ENCODE measurements around the gene PSMB5. TPM values are rescaled to one million over a fixed set of nuclear protein-coding genes. Genes with fewer than 3 reads are reported as not detected.

Gene PSMB5
- polyA plus RNA-seq, 2 donors: 35.1 to 136 TPM

DNA sequence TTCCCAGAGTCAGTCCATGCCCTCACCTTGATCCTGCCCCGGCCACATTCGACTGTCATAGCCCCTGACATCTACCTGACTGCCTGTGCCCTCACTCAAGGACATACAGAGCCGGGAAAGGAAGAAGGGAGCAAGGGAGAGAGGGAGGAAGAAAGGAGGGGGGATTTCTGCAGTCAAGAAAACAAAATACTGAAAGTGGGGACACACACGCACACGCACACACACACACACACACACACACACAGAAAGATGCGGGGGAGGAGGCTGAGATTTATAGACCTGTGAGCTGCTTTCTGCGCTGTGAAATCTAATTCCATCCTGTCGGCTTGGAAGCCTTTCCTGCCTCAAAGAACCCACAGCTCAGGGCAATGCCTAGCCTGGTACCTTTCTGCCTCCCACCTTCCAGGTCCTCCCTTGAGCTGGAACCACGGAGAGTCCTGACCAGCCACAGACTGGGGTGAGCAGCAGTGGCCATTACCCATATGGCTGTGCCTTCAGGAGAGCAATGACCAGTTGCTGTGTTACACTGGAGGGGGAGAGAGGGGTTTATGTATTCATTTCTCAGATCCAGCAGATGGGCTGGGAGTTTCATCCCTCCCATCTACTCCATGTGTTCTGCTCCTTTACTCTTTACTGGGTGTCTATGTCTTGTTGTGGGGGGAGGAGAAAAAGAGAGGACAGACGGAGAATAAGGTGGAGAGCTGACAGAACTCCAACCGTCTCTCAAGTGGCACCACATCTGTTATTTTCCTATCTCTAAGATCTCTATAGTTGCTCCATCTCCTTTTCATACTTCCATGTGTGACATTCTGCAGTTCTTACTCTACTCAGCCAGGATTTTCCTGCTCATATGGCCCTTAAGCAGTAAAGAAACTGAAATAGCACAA is 37.7 kb downstream of the PSMB5 start:
- no peak overlapping the region for H3K27ac ChIP-seq (ENCODE audit: low read depth in 2 of 2, low read length in 1 of 2)
- no peak overlapping the region for H3K4me3 ChIP-seq (ENCODE audit: low read depth in 1 of 2, low read length in 2 of 2)
- WGBS, 2 donors: 79% methylated on average over 10 to 11 of the region's 11 CpGs
- no peaks in the 10 kb centered on the region for H3K4me1 ChIP-seq (ENCODE audit: control insufficient read depth in 2 of 2, insufficient read depth in 2 of 2, low read length in 1 of 2)
- no peaks in the 10 kb centered on the region for H3K27me3 ChIP-seq (ENCODE audit: control insufficient read depth in 1 of 2, insufficient read depth in 2 of 2, low read length in 2 of 2)
- no peaks in the 10 kb centered on the region for H3K9me3 ChIP-seq (ENCODE audit: control insufficient read depth in 2 of 2, insufficient read depth in 1 of 2, low read depth in 1 of 2, low read length in 1 of 2)
- H3K36me3 ChIP-seq (ENCODE audit: control insufficient read depth in 2 of 2, insufficient read depth in 2 of 2, low read length in 1 of 2): no peaks in the 10 kb centered on the region

DNA sequence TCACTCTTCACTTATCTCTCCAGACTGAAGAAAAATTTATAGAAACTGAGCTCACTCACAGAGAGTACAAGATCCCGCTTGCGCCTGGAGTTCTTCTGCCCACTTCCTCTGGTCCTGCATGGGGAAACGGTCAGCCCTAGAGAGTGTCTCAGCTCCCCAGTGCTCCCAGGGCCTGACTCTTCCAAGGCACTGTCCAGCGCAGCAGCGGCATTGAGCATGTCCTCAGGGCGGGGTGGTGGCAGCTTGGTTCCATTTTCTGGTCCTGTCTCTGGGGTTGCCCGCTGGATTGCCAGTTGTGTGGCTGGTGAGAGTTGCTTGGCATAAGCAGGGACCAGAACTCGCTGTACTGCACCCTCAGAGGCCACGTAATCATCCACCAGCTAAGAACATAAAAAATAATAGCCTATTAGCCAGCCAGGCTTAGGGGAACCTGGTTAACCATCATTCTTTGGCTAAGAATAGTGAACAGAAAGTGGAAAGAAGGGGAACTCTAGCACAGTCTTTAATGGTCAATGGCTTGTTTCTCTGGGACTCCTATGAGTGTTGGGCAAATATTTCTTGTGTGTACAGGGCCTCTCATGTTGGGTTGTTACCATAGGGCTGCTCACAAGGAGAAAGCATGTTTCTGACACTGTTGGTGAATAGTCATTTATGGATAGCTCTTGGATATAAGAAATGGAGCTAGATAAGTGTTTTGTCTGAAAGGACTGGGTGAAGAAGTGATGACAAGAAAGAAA is 38.6 kb downstream of the PSMB5 start:
- 89% methylated on average over 9 of the region's 9 CpGs for WGBS, 2 donors
- H3K4me1 ChIP-seq (ENCODE audit: control insufficient read depth in 2 of 2, insufficient read depth in 2 of 2, low read length in 1 of 2): no peaks in the 10 kb centered on the region
- no peaks in the 10 kb centered on the region for H3K36me3 ChIP-seq (ENCODE audit: control insufficient read depth in 2 of 2, insufficient read depth in 2 of 2, low read length in 1 of 2)
- no peaks in the 10 kb centered on the region for H3K27me3 ChIP-seq (ENCODE audit: control insufficient read depth in 1 of 2, insufficient read depth in 2 of 2, low read length in 2 of 2)
- H3K9me3 ChIP-seq (ENCODE audit: control insufficient read depth in 2 of 2, insufficient read depth in 1 of 2, low read depth in 1 of 2, low read length in 1 of 2): no peaks in the 10 kb centered on the region
- H3K4me3 ChIP-seq (ENCODE audit: low read depth in 1 of 2, low read length in 2 of 2): no peak overlapping the region
- no peak overlapping the region for H3K27ac ChIP-seq (ENCODE audit: low read depth in 2 of 2, low read length in 1 of 2)

DNA sequence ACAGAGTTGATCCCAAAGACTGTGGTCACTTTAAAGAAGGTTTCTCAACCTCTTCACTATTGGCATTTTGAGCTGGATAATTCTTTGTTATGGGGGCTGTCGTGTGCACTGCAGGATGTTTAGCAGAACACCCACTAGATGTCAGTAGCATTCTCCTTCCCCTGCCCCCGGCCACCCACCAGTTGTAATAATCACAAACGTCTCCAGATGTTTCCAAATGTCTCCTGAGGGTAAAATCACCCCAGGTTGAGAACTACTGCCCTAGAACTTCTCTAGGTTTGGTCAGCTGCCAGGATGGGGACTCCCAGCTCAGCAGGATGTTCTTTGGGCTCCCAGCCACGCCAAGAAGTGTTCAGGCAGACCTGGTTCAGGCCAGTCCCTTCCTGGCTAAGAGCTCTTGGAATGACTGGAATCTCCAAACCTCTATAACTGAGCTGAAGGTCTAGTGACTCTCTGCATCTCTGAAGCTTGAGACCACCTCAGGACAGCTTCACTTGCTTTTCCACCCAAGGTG is 39.9 kb downstream of the PSMB5 start:
- no peak overlapping the region for H3K27ac ChIP-seq (ENCODE audit: low read depth in 2 of 2, low read length in 1 of 2)
- no peaks in the 10 kb centered on the region for H3K27me3 ChIP-seq (ENCODE audit: control insufficient read depth in 1 of 2, insufficient read depth in 2 of 2, low read length in 2 of 2)
- H3K36me3 ChIP-seq (ENCODE audit: control insufficient read depth in 2 of 2, insufficient read depth in 2 of 2, low read length in 1 of 2): no peaks in the 10 kb centered on the region
- H3K4me1 ChIP-seq (ENCODE audit: control insufficient read depth in 2 of 2, insufficient read depth in 2 of 2, low read length in 1 of 2): no peaks in the 10 kb centered on the region
- H3K9me3 ChIP-seq (ENCODE audit: control insufficient read depth in 2 of 2, insufficient read depth in 1 of 2, low read depth in 1 of 2, low read length in 1 of 2): no peaks in the 10 kb centered on the region
- H3K4me3 ChIP-seq (ENCODE audit: low read depth in 1 of 2, low read length in 2 of 2): no peak overlapping the region
- WGBS, 2 donors: 6 to 20% methylated on average over 4 of the region's 4 CpGs

DNA sequence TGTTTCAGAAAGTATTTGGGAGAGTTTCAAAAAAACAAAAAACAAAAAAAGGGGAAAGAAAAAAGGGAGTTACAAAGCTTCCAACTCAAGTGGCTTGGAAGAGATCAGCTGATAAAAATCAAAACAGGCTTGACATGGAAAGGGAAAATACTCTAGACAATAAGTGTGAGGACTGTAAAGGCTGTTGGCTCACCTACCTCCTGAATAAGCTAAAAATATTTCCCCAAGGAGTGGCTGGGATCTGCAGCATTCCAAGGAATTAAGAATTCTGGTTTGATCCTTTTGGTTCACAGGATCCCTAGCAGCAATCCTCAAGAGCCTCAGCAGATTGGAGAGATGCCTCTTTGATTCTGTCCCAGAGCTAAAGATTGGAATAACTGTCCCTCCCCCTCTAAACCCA is 41.2 kb downstream of the PSMB5 start:
- no peaks in the 10 kb centered on the region for H3K27me3 ChIP-seq (ENCODE audit: control insufficient read depth in 1 of 2, insufficient read depth in 2 of 2, low read length in 2 of 2)
- no peak overlapping the region for H3K4me3 ChIP-seq (ENCODE audit: low read depth in 1 of 2, low read length in 2 of 2)
- no peaks in the 10 kb centered on the region for H3K9me3 ChIP-seq (ENCODE audit: control insufficient read depth in 2 of 2, insufficient read depth in 1 of 2, low read depth in 1 of 2, low read length in 1 of 2)
- no peak overlapping the region for H3K27ac ChIP-seq (ENCODE audit: low read depth in 2 of 2, low read length in 1 of 2)
- H3K4me1 ChIP-seq (ENCODE audit: control insufficient read depth in 2 of 2, insufficient read depth in 2 of 2, low read length in 1 of 2): no peaks in the 10 kb centered on the region
- H3K36me3 ChIP-seq (ENCODE audit: control insufficient read depth in 2 of 2, insufficient read depth in 2 of 2, low read length in 1 of 2): no peaks in the 10 kb centered on the region

DNA sequence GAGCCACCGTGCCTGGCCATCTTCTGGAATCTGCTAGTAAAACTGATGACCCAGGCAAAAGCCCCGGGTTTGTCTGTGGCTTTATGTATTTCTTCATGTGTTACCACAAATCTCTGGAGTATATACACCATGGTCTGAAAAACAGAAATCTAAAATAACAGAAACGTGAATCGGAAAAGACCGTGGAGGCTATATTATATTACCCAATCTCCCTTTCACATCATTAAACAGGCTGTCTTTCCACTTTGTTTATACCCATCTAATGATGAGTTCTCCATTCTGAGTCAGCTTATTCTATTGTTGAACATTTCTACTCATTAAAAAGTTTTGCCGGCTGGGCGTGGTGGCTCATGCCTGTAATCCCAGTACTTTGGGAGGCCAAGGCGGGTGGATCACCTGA is 42.8 kb downstream of the PSMB5 start:
- H3K9me3 ChIP-seq (ENCODE audit: control insufficient read depth in 2 of 2, insufficient read depth in 1 of 2, low read depth in 1 of 2, low read length in 1 of 2): no peaks in the 10 kb centered on the region
- no peak overlapping the region for H3K4me3 ChIP-seq (ENCODE audit: low read depth in 1 of 2, low read length in 2 of 2)
- no peaks in the 10 kb centered on the region for H3K27me3 ChIP-seq (ENCODE audit: control insufficient read depth in 1 of 2, insufficient read depth in 2 of 2, low read length in 2 of 2)
- 84 to 87% methylated on average over 8 of the region's 8 CpGs for WGBS, 2 donors
- H3K27ac ChIP-seq (ENCODE audit: low read depth in 2 of 2, low read length in 1 of 2): no peak overlapping the region
- H3K36me3 ChIP-seq (ENCODE audit: control insufficient read depth in 2 of 2, insufficient read depth in 2 of 2, low read length in 1 of 2): no peaks in the 10 kb centered on the region
- H3K4me1 ChIP-seq (ENCODE audit: control insufficient read depth in 2 of 2, insufficient read depth in 2 of 2, low read length in 1 of 2): no peaks in the 10 kb centered on the region

DNA sequence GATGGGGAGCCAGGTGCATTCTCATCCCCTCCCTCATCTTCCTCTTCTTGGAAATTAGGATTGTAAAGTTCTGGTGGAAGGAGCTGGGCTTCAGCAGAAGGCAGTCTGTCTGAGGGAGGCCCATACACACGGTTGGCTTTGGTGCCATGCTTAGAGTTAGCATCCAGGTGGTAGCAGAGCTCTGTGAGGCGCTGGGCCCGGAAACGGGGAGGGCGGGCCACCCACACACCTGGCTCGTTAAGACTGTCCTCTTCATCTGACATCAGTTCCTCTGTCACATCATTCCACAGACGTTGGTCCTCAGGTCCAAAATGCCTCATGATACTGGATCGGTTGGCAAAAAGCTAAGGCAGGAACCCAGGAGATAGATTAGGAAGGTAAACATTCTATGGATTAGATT is 47.4 kb downstream of the PSMB5 start:
- Histone ChIP-seq H3K9me3 (ENCODE audit: control insufficient read depth in 2 of 2, insufficient read depth in 1 of 2, low read depth in 1 of 2, low read length in 1 of 2) (no peaks in the 10 kb centered on the region), H3K27ac (ENCODE audit: low read depth in 2 of 2, low read length in 1 of 2) (no peak overlapping the region), H3K27me3 (ENCODE audit: control insufficient read depth in 1 of 2, insufficient read depth in 2 of 2, low read length in 2 of 2) (no peaks in the 10 kb centered on the region), H3K4me3 (ENCODE audit: low read depth in 1 of 2, low read length in 2 of 2) (no peak overlapping the region), H3K4me1 (ENCODE audit: control insufficient read depth in 2 of 2, insufficient read depth in 2 of 2, low read length in 1 of 2) (no peaks in the 10 kb centered on the region), H3K36me3 (ENCODE audit: control insufficient read depth in 2 of 2, insufficient read depth in 2 of 2, low read length in 1 of 2) (no peaks in the 10 kb centered on the region)
- WGBS, 2 donors: 77 to 79% methylated on average over 8 of the region's 8 CpGs

DNA sequence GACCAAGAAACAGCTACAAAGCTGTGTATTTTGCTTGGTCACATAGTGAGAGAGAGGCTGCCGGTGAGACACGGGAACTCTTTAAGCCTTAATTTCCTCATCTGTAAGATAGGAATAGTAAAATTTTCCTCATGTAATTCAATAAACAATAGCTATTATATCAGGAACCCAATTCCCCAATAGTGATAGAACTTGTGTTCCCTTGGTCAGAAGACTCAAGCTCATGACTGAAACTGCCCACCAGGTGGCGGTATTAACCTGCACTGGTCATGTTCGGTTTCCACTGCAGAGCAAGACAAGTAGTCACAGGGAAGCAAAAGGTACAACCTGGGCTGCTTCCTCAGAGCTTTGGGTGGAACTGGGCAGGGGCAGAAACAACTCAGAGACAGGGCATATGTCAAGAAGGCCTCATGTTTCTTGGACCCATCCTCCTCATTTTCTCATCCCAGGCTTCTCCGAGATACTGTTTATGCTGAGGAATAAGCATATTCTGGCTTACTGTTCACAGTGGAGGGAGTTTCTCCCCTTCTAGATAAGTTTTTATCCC is 48.1 kb downstream of the PSMB5 start:
- Histone ChIP-seq H3K9me3 (ENCODE audit: control insufficient read depth in 2 of 2, insufficient read depth in 1 of 2, low read depth in 1 of 2, low read length in 1 of 2) (no peaks in the 10 kb centered on the region), H3K4me1 (ENCODE audit: control insufficient read depth in 2 of 2, insufficient read depth in 2 of 2, low read length in 1 of 2) (no peaks in the 10 kb centered on the region), H3K36me3 (ENCODE audit: control insufficient read depth in 2 of 2, insufficient read depth in 2 of 2, low read length in 1 of 2) (no peaks in the 10 kb centered on the region), H3K4me3 (ENCODE audit: low read depth in 1 of 2, low read length in 2 of 2) (no peak overlapping the region), H3K27me3 (ENCODE audit: control insufficient read depth in 1 of 2, insufficient read depth in 2 of 2, low read length in 2 of 2) (no peaks in the 10 kb centered on the region), H3K27ac (ENCODE audit: low read depth in 2 of 2, low read length in 1 of 2) (no peak overlapping the region)
- 18 to 21% methylated on average over 5 of the region's 5 CpGs for WGBS, 2 donors

DNA sequence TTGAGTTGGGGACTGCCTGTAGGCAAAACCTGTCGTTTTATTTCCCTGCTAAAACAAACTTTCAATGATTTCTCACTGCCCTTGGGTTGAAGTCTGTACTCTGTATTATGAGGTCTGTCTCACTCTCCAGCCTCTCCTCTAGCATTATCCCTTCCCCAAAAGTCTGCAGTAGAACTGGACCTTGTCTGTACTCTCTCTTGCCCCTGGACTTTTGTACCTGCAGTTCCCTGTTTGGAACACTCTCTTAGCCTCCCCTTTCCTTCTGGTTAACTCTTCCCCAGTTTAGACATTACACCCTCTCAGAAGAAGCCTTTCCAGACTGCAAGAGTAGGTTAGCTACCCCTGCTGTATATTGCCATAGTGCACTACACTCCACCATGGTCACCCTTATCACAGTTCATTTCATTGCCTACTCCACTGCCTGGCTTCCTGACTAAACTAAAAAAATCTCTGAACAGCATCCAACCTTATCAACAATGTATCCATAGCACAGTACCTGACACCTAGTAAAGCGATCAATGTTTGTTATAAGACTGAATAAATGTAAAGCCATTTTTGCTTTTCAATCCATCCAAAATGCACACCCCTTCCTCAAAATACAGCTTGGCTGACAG is 48.7 kb downstream of the PSMB5 start:
- H3K4me3 ChIP-seq (ENCODE audit: low read depth in 1 of 2, low read length in 2 of 2): no peak overlapping the region
- no peaks in the 10 kb centered on the region for H3K9me3 ChIP-seq (ENCODE audit: control insufficient read depth in 2 of 2, insufficient read depth in 1 of 2, low read depth in 1 of 2, low read length in 1 of 2)
- no peaks in the 10 kb centered on the region for H3K4me1 ChIP-seq (ENCODE audit: control insufficient read depth in 2 of 2, insufficient read depth in 2 of 2, low read length in 1 of 2)
- no peaks in the 10 kb centered on the region for H3K27me3 ChIP-seq (ENCODE audit: control insufficient read depth in 1 of 2, insufficient read depth in 2 of 2, low read length in 2 of 2)
- H3K27ac ChIP-seq (ENCODE audit: low read depth in 2 of 2, low read length in 1 of 2): no peak overlapping the region
- 41 to 57% methylated on average over 2 of the region's 2 CpGs for WGBS, 2 donors
- no peaks in the 10 kb centered on the region for H3K36me3 ChIP-seq (ENCODE audit: control insufficient read depth in 2 of 2, insufficient read depth in 2 of 2, low read length in 1 of 2)

DNA sequence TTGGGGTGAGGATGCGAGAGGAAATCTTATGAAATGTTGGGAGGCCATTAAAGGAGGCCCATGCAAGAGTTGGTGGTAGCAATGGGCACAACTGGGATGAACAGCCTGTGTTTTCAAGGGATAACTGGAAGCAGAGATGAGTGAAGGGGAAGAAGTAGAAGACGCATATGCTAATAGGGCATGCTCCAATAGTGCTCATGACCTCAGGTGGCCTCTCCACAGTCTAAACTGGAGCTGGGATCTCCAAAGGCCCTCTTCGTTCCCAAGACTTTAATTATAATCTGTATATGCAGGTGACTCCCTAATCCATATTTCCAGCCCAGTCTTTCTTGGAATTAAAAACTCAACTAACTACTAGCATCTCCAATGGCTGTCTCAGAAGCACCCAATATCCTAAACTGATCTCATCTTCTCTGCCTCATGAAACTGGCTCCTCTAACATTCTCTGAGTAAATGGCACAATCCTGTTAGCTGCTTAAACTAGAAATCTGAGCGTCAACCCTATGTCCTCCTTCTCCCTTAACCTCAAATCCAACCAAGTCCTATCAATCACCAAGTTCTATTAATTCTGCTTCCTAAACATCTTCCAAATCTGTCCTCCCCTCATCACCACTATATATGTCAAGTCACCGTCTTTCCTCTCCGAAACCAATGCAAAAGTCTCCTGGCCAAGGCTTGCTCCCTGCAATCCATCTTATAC is 49.6 kb downstream of the PSMB5 start:
- H3K27ac ChIP-seq (ENCODE audit: low read depth in 2 of 2, low read length in 1 of 2): no peak overlapping the region
- no peaks in the 10 kb centered on the region for H3K9me3 ChIP-seq (ENCODE audit: control insufficient read depth in 2 of 2, insufficient read depth in 1 of 2, low read depth in 1 of 2, low read length in 1 of 2)
- no peaks in the 10 kb centered on the region for H3K36me3 ChIP-seq (ENCODE audit: control insufficient read depth in 2 of 2, insufficient read depth in 2 of 2, low read length in 1 of 2)
- no peaks in the 10 kb centered on the region for H3K4me1 ChIP-seq (ENCODE audit: control insufficient read depth in 2 of 2, insufficient read depth in 2 of 2, low read length in 1 of 2)
- H3K4me3 ChIP-seq (ENCODE audit: low read depth in 1 of 2, low read length in 2 of 2): no peak overlapping the region
- 88 to 91% methylated on average over 6 of the region's 6 CpGs for WGBS, 2 donors
- H3K27me3 ChIP-seq (ENCODE audit: control insufficient read depth in 1 of 2, insufficient read depth in 2 of 2, low read length in 2 of 2): no peaks in the 10 kb centered on the region
